Measurements from ENCODE around the gene SOX21.

GRCh38 chr13:94679614-94680013 is 32.7 kb downstream of the SOX21 start:
- TF ChIP-seq, protein P1, sequence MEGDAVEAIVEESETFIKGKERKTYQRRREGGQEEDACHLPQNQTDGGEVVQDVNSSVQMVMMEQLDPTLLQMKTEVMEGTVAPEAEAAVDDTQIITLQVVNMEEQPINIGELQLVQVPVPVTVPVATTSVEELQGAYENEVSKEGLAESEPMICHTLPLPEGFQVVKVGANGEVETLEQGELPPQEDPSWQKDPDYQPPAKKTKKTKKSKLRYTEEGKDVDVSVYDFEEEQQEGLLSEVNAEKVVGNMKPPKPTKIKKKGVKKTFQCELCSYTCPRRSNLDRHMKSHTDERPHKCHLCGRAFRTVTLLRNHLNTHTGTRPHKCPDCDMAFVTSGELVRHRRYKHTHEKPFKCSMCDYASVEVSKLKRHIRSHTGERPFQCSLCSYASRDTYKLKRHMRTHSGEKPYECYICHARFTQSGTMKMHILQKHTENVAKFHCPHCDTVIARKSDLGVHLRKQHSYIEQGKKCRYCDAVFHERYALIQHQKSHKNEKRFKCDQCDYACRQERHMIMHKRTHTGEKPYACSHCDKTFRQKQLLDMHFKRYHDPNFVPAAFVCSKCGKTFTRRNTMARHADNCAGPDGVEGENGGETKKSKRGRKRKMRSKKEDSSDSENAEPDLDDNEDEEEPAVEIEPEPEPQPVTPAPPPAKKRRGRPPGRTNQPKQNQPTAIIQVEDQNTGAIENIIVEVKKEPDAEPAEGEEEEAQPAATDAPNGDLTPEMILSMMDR (IDR thresholded peaks at IDR 0.05; ENCODE audit: poor library complexity, severe bottlenecking), result no peak
- no peak for TF ChIP-seq TAF1 (IDR thresholded peaks at IDR 0.05; ENCODE audit: low read depth)
- no peak for TF ChIP-seq EP300 (conservative IDR thresholded peaks at IDR 0.05; ENCODE audit: poor library complexity, severe bottlenecking)
- TF ChIP-seq POLR2AphosphoS5 (IDR thresholded peaks at IDR 0.05), result no peak
- no peak for TF ChIP-seq REST (IDR thresholded peaks at IDR 0.05; ENCODE audit: borderline replicate concordance)
- no peak for TF ChIP-seq MXI1 (conservative IDR thresholded peaks at IDR 0.05; ENCODE audit: poor library complexity, severe bottlenecking)
- TF ChIP-seq EZH2 (IDR thresholded peaks at IDR 0.05; ENCODE audit: borderline replicate concordance, insufficient read depth, low read length, poor library complexity, severe bottlenecking), result no peak
- no peak for TF ChIP-seq RAD21 (conservative IDR thresholded peaks at IDR 0.05)
- TF ChIP-seq SMC3 (conservative IDR thresholded peaks at IDR 0.05; ENCODE audit: poor library complexity), result no peak
